NOMO-1 treated with DMSO at 0.1 percent for 48 hours (cell line): ENCODE data around the gene ZC2HC1C.

Experiments
- DNase-seq: peaks from one replicate; lab custom pipeline; 2025; ENCODE audit not compliant: unreplicated experiment; lab: John Stamatoyannopoulos, UW

ZC2HC1C gene

DNA sequence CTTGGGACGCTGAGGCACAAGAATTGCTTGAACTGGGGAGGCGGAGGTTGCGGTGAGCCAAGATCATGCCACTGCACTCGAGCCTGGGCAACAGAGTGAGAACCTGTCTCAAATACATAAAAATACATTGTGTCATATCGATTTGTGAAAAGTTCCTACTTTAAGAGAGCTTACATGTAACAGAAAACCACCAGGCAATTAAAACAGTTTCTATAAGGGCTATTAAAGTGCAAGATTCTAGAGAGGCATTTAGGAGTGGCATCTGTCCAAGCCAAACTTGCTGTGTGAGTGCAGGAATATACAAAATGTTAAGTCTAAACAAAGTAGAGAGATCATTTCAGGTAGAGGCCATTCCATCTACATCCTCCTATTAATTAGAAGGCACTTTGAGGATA lies 59.2 kb downstream of the ZC2HC1C start:
- DNase-seq = peak; percentile 28
